Rectal smooth muscle tissue (tissue), 1 donor: ENCODE results near the gene PLCB3.

Source experiments
- H3K27ac ChIP-seq: one replicate; pipeline ENCODE4 v1.7.0; 2013; ENCODE audit warnings: low read depth, low read length, inconsistent platforms
- H3K27me3 ChIP-seq: one replicate; pipeline ENCODE4 v1.7.0; 2013; ENCODE audit warnings: low read length; ENCODE audit not compliant: control insufficient read depth, insufficient read depth
- H3K36me3 ChIP-seq: one replicate; pipeline ENCODE4 v1.7.0; 2013; ENCODE audit warnings: low read length; ENCODE audit not compliant: control insufficient read depth, insufficient read depth
- H3K4me1 ChIP-seq: one replicate; pipeline ENCODE4 v1.7.0; 2013; ENCODE audit warnings: low read length; ENCODE audit not compliant: control insufficient read depth, insufficient read depth
- H3K4me3 ChIP-seq: one replicate; pipeline ENCODE4 v1.7.0; 2013; ENCODE audit warnings: low read length
- H3K9ac ChIP-seq: one replicate; pipeline ENCODE4 v1.7.0; 2013; ENCODE audit warnings: low read length

PLCB3 gene

GRCh38 chr11:64232967-64233315, 18.4 kb upstream of the PLCB3 start:
- peaks cover 18% of the 10 kb centered on the region for H3K4me1 ChIP-seq
- peaks cover 2% of the 10 kb centered on the region for H3K36me3 ChIP-seq
- no peak overlapping the region for H3K9ac ChIP-seq
- H3K27me3 ChIP-seq = no peaks in the 10 kb centered on the region
- H3K27ac ChIP-seq = no peak overlapping the region
- H3K4me3 ChIP-seq = no peak overlapping the region

- peak within 1 kb of the TSS; percentile 77 for H3K4me3 ChIP-seq
- peak within 1 kb of the TSS; percentile 81 for H3K9ac ChIP-seq
- peaks cover 18% of the 10 kb centered on the region for H3K4me1 ChIP-seq
- no peaks in the 10 kb centered on the region for H3K27me3 ChIP-seq
- H3K27ac ChIP-seq = peak within 1 kb of the TSS; percentile 73
- peaks cover 3% of the 10 kb centered on the region for H3K36me3 ChIP-seq
These were observed 17.3 kb upstream of the PLCB3 start, which contains the start of gene VEGFB for GRCh38 chr11:64233913-64234586. VEGFB (plus strand) TSS chr11:64234584; CDS start chr11:64234834, 250 bp downstream.

GRCh38 chr11:64234647-64235379, 16.5 kb upstream of the PLCB3 start:
- Histone ChIP-seq H3K9ac (peak overlapping the region; percentile 32), H3K4me3 (peak overlapping the region; percentile 77), H3K4me1 (peaks cover 14% of the 10 kb centered on the region), H3K36me3 (peaks cover 3% of the 10 kb centered on the region), H3K27ac (peak overlapping the region; percentile 73), H3K27me3 (no peaks in the 10 kb centered on the region)

GRCh38 chr11:64235437-64236161, 15.7 kb upstream of the PLCB3 start:
- Histone ChIP-seq H3K27ac (peak overlapping the region; percentile 73), H3K4me1 (peaks cover 18% of the 10 kb centered on the region), H3K4me3 (peak overlapping the region; percentile 77), H3K36me3 (peaks cover 3% of the 10 kb centered on the region), H3K27me3 (no peaks in the 10 kb centered on the region), H3K9ac (peak overlapping the region; percentile 32)

GRCh38 chr11:64237484-64237951, 13.8 kb upstream of the PLCB3 start:
- Histone ChIP-seq H3K27ac (no peak overlapping the region), H3K4me3 (no peak overlapping the region), H3K27me3 (no peaks in the 10 kb centered on the region), H3K4me1 (peaks cover 19% of the 10 kb centered on the region), H3K9ac (no peak overlapping the region), H3K36me3 (peaks cover 3% of the 10 kb centered on the region)

- Histone ChIP-seq H3K9ac (no peak overlapping the region), H3K4me1 (peaks cover 19% of the 10 kb centered on the region), H3K27me3 (no peaks in the 10 kb centered on the region), H3K27ac (no peak overlapping the region), H3K36me3 (peaks cover 3% of the 10 kb centered on the region), H3K4me3 (no peak overlapping the region)
These were observed 13.3 kb upstream of the PLCB3 start for GRCh38 chr11:64238076-64238475.

GRCh38 chr11:64238999-64239398, 12.3 kb upstream of the PLCB3 start:
- Histone ChIP-seq H3K36me3 (peaks cover 6% of the 10 kb centered on the region), H3K9ac (no peak overlapping the region), H3K27ac (no peak overlapping the region), H3K4me1 (peaks cover 12% of the 10 kb centered on the region), H3K27me3 (no peaks in the 10 kb centered on the region), H3K4me3 (no peak overlapping the region)

- Histone ChIP-seq H3K9ac (peak overlapping the region; percentile 90), H3K4me1 (peaks cover 12% of the 10 kb centered on the region)
These were observed 11.5 kb upstream of the PLCB3 start for GRCh38 chr11:64239662-64240434.

GRCh38 chr11:64240435-64241240, 10.7 kb upstream of the PLCB3 start, which contains the start of gene FKBP2:
FKBP2 (plus strand) TSS chr11:64241095; CDS start chr11:64242388, 1,293 bp downstream.
- Histone ChIP-seq H3K4me1 (peaks cover 6% of the 10 kb centered on the region), H3K4me3 (peak within 1 kb of the TSS; percentile 79), H3K27ac (peak within 1 kb of the TSS; percentile 100), H3K27me3 (no peaks in the 10 kb centered on the region), H3K36me3 (peaks cover 6% of the 10 kb centered on the region), H3K9ac (peak within 1 kb of the TSS; percentile 90)

More at GRCh38 chr11:64239662-64240434, 11.5 kb upstream of the PLCB3 start:
- Histone ChIP-seq H3K27me3 (no peaks in the 10 kb centered on the region), H3K4me3 (peak overlapping the region; percentile 79), H3K36me3 (peaks cover 6% of the 10 kb centered on the region), H3K27ac (peak overlapping the region; percentile 100)

GRCh38 chr11:64241241-64241490, 10.2 kb upstream of the PLCB3 start:
- H3K27ac ChIP-seq = peak overlapping the region; percentile 100
- peaks cover 6% of the 10 kb centered on the region for H3K36me3 ChIP-seq
- peak overlapping the region; percentile 33 for H3K9ac ChIP-seq
- H3K4me3 ChIP-seq = peak overlapping the region; percentile 73
- H3K27me3 ChIP-seq = no peaks in the 10 kb centered on the region
- H3K4me1 ChIP-seq = peaks cover 6% of the 10 kb centered on the region
